NCI-H2227 treated with DMSO at 0.1 percent for 48 hours (cell line): ENCODE results near the gene GRHL1.
"Not testable (repeated sequence)": the region's sequence is repeated elsewhere in the genome, so short reads cannot be mapped to it uniquely, and the experiment has no call there.

Source experiments
- DNase-seq: peaks from one replicate; lab custom pipeline; 2025; lab: John Stamatoyannopoulos, UW

The GRHL1 gene, protein sequence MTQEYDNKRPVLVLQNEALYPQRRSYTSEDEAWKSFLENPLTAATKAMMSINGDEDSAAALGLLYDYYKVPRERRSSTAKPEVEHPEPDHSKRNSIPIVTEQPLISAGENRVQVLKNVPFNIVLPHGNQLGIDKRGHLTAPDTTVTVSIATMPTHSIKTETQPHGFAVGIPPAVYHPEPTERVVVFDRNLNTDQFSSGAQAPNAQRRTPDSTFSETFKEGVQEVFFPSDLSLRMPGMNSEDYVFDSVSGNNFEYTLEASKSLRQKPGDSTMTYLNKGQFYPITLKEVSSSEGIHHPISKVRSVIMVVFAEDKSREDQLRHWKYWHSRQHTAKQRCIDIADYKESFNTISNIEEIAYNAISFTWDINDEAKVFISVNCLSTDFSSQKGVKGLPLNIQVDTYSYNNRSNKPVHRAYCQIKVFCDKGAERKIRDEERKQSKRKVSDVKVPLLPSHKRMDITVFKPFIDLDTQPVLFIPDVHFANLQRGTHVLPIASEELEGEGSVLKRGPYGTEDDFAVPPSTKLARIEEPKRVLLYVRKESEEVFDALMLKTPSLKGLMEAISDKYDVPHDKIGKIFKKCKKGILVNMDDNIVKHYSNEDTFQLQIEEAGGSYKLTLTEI

DNA sequence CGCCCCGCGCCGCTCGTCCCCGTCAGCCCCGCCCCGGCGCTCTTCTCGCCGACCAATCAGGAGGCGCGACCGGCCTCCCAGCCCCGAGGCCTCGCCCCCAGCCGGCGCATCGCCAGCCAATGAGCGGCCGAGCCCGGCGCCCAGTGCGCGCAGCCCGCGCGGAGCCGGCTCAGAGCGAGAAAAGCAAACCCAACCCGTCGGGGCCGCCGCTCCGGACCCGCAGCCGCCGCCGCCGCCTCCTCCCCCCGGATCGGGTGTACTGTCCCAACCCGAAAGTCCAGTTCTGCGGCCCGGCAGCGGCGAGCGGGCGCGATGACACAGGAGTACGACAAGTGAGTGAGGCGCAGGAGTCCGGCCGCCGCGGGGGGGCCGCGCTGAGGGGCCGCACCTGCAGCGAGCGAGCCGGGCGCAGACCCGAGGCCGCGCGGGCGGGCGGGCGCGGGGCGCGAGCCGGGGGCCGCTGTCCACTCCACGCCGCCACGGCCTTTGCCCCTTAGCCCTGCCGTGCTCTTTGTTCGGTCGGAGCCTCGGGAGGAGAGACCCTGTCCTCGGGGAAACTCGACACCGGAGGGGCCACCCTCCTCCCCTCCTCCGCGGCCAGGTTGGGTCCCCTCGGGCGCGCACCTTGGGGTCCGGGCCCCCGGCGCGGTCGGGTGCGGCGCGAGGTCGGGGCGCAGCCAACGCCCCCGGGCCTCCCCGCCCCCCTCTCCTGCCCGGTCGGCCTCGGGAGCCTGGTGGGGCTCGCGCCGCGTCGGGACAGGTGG, at the start of gene GRHL1:
GRHL1 (plus strand) TSS at position 172 of the 764 bp plus-strand sequence; CDS start at position 313, 141 bp downstream.
- peak; percentile 86 for DNase-seq

DNA sequence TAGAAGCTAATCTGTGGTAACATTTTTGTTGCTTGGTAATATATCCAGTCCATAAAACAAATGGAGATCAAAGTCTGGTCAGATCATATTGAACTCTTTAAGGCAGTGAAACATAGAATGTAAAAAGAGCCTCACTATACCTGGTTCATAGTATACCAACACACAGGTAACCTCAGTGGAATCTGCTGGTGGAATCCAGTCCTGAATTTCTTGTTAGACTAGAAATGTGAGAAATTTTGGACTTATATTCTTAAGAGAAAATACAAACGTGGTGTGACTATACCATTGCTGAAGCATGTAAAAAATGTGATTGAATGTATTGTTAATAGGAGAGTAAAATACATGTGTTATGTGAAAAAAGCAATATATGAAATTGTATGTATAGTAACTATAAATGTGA, 46.1 kb upstream of the GRHL1 start:
- DNase-seq, result no peak

DNA sequence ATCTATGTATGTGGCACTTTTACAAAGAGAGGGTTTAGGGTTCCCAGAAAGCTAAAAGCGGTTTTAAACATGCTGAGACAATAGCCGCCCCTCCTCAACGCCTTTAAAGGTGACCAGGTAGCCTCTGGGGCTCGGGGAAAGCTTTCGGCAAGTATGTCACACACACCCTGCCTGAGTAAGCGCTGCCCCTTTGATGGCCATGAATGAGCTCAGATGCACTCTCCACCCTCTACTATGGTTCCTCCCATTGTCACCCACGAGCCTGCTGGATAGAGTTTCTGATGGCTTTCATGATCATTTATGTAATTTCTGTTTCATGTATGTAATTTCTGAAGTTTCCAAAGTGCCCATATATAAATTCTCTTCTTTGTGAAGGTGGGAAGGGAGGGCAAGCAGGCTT, 44.1 kb upstream of the GRHL1 start:
- no peak for DNase-seq

GRCh38 chr2:9908639-9909038, 42.9 kb upstream of the GRHL1 start:
- DNase-seq, result no peak

DNA sequence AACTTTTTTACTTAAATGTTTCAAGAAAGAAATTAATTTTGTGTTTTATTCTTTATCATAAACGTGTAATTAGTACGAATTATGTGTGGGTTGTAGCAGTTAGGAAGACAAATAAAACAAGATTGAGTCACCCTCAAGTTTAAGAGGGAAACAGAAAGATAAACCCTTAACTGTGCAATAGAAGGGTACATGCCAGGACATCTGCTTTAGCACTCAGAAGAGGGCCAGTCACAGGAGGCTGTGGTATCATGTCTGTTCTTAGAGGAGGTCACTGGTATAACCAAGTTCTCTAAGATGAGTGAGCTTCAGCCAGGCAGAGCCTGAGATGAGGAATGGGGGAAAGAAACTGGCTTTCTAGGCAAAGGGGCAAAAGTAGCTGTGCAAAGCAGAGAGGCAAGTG, 42.4 kb upstream of the GRHL1 start:
- no peak for DNase-seq

DNA sequence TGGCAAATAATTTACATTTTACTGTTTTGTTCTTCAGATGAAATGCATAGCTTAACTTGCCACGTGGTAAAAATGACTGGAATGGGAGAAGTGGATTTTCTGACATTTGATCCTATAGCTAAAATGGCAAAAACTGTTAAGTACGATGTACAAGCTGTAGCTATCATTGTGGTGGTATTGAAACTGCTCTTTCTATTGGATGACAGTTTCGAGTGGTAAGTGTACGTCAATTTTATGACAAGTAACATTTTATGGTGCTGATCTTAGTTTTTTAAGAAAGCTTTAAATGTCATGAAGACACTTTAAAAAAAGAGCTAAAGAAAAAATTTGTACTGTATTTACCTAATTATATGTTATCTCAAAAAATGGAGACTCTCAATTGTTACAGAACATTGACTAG, 40.8 kb upstream of the GRHL1 start:
- no peak for DNase-seq

DNA sequence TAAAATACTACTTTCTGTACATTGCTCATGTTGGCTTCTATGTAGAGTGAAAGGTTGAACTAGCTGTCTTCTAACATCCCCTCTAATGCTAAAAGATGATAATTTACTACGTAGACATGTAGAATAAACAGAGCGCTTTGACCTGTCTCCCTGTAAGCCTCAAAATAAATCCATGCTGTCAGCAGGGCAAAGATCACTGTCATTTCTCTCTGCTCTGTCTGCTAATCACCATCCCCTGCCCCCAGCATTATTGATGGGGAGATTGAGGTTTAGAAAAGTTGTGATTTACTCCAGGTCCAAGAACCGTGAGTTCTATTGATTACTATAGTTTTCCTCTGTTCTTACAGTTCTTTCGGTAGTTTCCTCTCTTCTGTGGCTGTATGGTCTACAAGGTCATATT, 39.0 kb upstream of the GRHL1 start:
- DNase-seq, result no peak

DNA sequence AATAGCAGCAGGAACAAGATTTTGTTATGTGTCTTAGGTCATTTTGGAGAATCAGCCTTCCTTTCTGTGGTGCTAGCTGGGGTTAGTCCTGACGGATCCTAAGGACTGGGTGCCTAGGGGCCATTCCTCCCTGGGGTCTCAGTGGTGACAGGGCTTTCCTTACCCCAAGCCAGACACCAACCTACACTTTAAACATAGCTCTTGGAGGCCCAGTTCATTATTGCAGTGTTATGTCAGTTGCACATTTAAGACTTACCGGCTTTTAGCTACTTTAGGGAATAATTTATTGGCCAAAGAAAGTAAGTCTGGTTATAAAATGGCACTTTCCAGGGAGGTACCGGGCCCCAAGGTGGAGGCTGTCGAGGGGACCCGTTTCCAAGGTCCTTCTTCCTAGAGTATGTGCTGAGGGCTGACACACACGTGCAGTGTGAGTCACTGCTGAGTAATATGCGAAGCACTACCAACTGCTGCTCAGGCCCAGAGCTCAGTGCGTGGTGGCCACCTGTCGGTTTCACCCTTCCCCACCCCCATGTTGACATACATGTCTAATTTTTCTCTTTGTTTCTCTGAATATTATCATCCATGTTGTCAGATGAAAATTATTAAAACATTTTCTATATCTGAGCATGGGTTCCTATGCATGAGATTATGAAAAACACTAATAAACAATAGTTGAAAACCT, 37.0 kb upstream of the GRHL1 start:
- no peak for DNase-seq

GRCh38 chr2:9918275-9918674, 33.2 kb upstream of the GRHL1 start:
- no peak for DNase-seq

DNA sequence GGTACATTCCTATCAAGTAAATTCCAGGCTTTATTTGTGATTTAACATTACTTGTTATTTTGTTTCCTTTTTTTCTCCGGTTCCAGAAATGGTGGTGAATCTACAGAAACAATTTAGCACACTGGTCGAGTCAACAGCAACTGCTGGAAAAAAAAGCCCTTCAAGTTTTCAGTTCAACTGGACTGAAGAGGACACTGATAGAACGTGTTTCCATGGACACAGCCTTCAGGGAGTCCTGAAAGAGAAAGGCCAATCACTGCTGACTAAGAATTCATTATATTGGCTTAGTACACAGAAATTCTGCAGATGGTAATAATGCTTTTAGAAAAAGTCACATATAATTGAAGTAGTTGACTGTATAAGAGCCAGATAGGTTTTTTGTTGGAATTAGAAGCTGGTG, 32.0 kb upstream of the GRHL1 start:
- no peak for DNase-seq

DNA sequence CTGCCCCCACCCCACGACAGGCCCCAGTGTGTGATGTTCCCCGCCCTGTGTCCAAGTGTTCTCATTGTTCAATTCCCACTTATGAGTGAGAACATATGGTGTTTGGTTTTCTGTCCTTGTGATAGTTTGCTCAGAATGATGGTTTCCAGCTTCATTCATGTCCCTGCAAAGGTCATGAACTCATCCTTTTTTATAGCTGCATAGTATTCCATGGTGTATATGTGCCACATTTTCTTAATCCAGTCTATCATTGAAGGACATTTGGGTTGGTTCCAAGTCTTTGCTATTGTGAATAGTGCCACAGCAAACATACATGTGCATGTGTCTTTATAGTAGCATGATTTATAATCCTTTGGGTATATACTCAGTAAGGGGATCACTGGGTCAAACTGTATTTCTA, 24.5 kb upstream of the GRHL1 start:
- DNase-seq, result not testable (repeated sequence)

DNA sequence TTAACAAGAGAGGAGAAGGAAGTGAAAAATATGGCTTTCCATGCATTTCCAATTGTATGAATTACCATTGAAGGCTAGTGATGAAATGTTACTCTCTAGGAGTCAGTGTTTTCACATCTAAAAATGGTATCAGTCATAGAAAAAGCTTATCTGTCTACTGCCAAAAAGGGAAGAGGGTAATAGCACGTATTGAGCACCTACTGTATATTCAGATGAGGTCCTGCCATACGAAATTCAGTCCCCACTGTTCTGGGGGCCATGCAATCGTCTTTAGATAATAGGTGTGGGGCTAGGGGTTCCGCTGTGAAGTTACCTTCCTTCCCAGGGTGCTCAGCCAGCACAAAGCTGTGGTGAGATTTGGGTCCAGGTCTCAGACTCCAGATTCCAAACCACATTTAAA, 14.2 kb upstream of the GRHL1 start:
- DNase-seq, result no peak

- no peak for DNase-seq
These were observed 13.5 kb upstream of the GRHL1 start for GRCh38 chr2:9937968-9938367.

DNA sequence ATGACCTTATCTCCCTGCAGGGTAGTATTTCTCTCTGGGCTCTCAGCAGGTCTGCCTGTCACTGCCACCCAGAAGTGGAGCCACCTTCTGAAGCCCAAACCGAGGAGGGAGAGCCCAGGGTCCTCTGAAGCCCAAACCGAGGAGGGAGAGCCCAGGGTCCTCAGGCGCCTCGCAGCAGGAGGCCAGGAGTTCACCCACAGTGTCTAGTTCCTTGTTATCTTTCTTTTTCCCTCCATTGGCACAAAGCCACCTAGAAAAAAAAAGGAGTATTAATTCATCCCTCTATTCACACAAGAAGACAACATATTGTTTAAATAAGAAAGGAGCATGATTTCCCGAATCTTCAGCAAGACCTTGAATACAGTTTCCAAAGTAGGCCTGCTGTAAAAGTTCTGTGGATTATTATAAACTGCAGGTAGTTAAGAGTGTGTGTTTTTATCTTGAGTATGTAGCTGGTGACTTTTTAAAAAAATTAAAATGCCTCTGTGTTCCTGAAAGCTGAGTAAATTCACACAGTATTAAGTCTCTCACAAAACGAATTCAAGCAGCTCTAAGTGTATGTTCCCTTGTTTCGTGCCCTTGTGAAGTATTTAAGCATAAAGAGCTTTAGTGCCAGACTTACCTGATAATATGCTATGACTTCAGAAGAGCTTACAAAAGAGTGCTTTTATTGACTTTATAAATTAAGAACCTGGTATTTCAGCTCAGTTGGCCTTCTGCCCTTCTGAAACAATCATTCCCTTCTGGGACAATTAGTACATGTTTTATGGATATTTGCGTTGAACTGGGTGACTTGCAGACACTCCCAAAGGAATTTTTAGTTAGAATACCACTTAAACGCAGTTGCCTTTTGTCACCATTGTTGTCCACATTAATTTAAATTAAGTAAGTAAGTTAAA, 11.7 kb upstream of the GRHL1 start:
- DNase-seq, result no peak

DNA sequence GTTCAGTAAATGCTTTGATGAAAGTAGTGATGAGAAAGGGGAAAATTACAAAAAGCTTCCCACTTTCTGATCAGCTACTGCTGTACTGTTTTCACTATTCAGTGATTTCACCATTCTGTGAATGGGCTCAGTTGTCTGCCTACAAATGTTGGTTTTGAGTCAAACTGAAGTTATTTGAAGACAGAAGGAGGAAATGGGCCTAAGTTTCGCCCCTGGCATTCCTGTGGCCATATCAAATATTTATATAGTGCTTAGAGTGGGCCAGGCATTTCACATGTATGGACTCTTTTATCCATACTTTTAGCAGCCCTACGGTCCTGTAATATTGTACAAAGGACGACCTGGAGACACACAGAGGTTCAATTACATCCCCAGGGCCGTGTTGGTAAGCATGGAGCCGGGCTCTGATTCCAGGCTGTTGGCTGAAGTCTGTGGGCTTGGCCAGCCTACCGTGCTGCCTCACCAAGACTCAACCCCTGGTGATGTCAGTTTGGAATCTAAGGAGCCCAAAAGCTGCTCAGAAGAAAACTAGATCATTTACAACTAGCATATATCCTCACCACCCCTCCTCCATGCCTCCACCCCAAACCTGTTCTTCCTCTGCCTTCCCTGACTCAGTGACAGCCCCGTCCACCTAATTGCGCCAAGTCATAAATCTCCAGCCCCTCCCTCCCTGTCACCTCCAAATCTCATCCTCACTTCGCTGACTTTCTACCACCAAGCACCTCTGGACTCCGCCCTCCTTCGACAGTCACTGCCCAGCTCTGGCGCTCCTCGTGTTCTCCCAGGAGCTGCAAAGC, 10.1 kb upstream of the GRHL1 start:
- DNase-seq, result no peak

- DNase-seq, result no peak
These were observed 9.5 kb upstream of the GRHL1 start for GRCh38 chr2:9941996-9942390.

GRCh38 chr2:9944330-9944758, 7.1 kb upstream of the GRHL1 start:
- no peak for DNase-seq

- DNase-seq, result no peak
These were observed 5.9 kb upstream of the GRHL1 start for GRCh38 chr2:9945596-9945995.

- no peak for DNase-seq
These were observed 5.4 kb upstream of the GRHL1 start for GRCh38 chr2:9946076-9946475.

- no peak for DNase-seq
These were observed 4.7 kb upstream of the GRHL1 start for GRCh38 chr2:9946818-9947217.

GRCh38 chr2:9948721-9949120, 2.8 kb upstream of the GRHL1 start:
- no peak for DNase-seq
